H1 (cell line): Measurements from ENCODE around the gene DNAJB6. TPM values are rescaled to one million over a fixed set of nuclear protein-coding genes. Genes with fewer than 3 reads are reported as not detected.

Experiments
- KDM4A ChIP-seq: IDR thresholded peaks from one replicate; pipeline ENCODE4 v1.7.1; 2012; ENCODE audit warnings: low read depth, mild to moderate bottlenecking, moderate library complexity, low read length, inconsistent platforms; ENCODE audit not compliant: severe bottlenecking
- SIRT6 ChIP-seq: IDR thresholded peaks from one replicate; pipeline ENCODE4 v1.7.1; 2012; ENCODE audit warnings: low read length, inconsistent platforms
- SP4 ChIP-seq: IDR thresholded peaks from 2 replicates; pipeline ENCODE4 v1.6.1; 2012; ENCODE audit warnings: low read length, inconsistent platforms
- SUZ12 ChIP-seq: fragments of 200-600 bp; sonication (generic); IDR thresholded peaks from 2 replicates; pipeline ENCODE4 v1.6.1; 2012; ENCODE audit warnings: mild to moderate bottlenecking, inconsistent platforms, low read length, moderate library complexity, mixed read lengths
- TAF1 ChIP-seq: IDR thresholded peaks from 2 replicates; pipeline ENCODE4 v1.6.1; 2011; ENCODE audit warnings: mild to moderate bottlenecking, low read depth, low read length
- TCF12 ChIP-seq: IDR thresholded peaks from 2 replicates; pipeline ENCODE4 v1.6.1; 2011; ENCODE audit warnings: low read depth, mild to moderate bottlenecking, low read length
- polyA plus RNA-seq, 7 experiments: library from polyadenylated mRNA; depleted of rRNA in 3 of 7; stranded (reverse) in 5 of 7; unstranded in 2 of 7; fragments of >200 nt in 5 of 7; fragments of 200-250 nt in 2 of 7; gene quantifications; 1 replicate in 5 of 7; 2 replicates in 1 of 7; 4 replicates in 1 of 7; pipeline versions ENCODE4 v1.2.1 to v1.2.3, GENCODE V29; 2011 to 2013; ENCODE audit warnings: missing spikeins in 2 of 7, mixed read lengths in 2 of 7
- total RNA-seq: library from RNA; stranded (reverse); fragmentation: NEBNext Ultra II Directional; extraction: Animal tissue kit (Norgen Biotek cat#: 25700); gene quantifications from 2 replicates; pipeline ENCODE4 v1.2.1, GENCODE V29; 2021
- TF ChIP-seq, protein P1 (sequence below): IDR thresholded peaks from 2 replicates; pipeline ENCODE4 v1.6.1; 2012; ENCODE audit warnings: low read length, inconsistent platforms

The DNAJB6 gene
- total and polyA plus RNA-seq, 2 of the 8 experiments (the other 6 are each of a cell fraction or from before 2014, with no cell fraction given) = 166 to 295 TPM

DNA sequence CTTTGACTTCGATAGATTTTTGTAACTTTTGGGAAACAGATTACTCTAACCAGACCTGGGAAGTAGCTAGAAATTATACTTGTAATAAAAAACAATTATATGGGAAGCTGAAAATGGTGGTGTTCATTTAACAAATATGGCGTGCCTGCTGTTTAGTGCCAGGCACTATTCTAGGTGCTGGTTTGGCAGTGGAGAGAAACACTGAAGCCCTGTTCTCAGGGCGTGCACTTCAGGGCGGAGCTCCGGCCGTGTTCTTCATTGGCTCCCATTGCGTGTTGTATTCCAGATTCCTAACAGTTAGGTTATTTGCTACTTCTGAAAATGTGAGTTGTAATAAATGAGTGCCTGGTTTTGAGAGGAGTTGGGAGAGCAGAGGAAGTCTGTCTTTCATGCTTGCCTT lies 38.6 kb downstream of the DNAJB6 start (continued):
- TF ChIP-seq KDM4A (no peak), SP4 (no peak), TAF1 (no peak), TCF12 (no peak), SUZ12 (no peak), SIRT6 (no peak)
- TF ChIP-seq, protein P1, sequence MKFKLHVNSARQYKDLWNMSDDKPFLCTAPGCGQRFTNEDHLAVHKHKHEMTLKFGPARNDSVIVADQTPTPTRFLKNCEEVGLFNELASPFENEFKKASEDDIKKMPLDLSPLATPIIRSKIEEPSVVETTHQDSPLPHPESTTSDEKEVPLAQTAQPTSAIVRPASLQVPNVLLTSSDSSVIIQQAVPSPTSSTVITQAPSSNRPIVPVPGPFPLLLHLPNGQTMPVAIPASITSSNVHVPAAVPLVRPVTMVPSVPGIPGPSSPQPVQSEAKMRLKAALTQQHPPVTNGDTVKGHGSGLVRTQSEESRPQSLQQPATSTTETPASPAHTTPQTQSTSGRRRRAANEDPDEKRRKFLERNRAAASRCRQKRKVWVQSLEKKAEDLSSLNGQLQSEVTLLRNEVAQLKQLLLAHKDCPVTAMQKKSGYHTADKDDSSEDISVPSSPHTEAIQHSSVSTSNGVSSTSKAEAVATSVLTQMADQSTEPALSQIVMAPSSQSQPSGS = no peak
- TF ChIP-seq, all 59 proteins: peak for 0
